ENCODE results near the gene SZRD1. TPM values are rescaled to one million over a fixed set of nuclear protein-coding genes. Genes with fewer than 3 reads are reported as not detected.
"Not testable (repeated sequence)": the region's sequence is repeated elsewhere in the genome, so short reads cannot be mapped to it uniquely, and the experiment has no call there.

Gene SZRD1
- total RNA-seq, 1 experiment from 2014 or later = 34.5 TPM

DNA sequence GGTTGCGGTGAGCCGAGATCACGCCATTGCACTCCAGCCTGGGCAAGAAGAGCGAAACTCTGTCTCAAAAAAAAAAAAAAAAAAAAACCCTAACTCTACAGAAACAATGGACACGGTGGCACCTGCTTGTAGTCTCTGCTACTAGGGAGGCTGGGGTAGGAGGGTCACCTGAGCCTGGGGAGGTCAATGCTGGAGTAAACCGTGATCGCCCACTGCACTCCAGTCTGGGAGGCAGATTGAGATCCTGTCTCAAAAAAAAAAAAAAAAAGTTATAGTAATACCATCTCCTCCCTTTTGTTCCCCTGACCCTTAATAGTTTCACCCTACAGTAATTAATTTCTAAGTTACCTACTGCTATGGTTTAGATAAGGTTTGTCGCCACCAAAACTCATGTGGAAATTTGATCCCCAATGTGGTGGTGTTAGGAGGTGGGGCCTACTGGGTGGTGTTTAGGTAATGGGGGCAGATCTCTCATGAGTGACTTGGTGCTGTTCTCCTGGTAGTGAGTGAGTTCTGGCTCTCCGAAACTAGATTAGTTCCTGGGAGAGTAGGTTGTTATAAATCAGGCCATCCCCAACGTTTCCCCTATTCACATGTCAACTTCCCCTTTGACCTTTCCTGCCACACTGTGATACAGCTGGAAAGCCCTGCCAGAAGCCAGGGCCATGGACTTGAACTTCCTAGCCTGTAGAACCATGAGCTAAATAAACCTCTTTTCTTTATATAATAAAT is 24.5 kb upstream of the SZRD1 start:
- H3K9me2 ChIP-seq (replicated peaks; ENCODE audit: insufficient read depth, low read length) = no peaks in the 10 kb centered on the region
- no peak overlapping the region for H2AFZ ChIP-seq (ENCODE audit: low read length)
- no peaks in the 10 kb centered on the region for H3K9me3 ChIP-seq (ENCODE audit: low read length)
- H3K4me1 ChIP-seq (ENCODE audit: low read length) = no peaks in the 10 kb centered on the region
- H4K20me1 ChIP-seq (ENCODE audit: insufficient read depth, low read depth, low read length) = no peaks in the 10 kb centered on the region
- 0 out of 2 replicates have a peak, but pooled peaks cover 8% of the 10 kb centered on the region for H3K36me3 ChIP-seq (ENCODE audit: insufficient read depth, low read length)
- H3K27ac ChIP-seq (ENCODE audit: low read length) = no peak overlapping the region
- H3K4me3 ChIP-seq (ENCODE audit: low read length) = no peak overlapping the region
- peaks cover 94% of the 10 kb centered on the region for H3K79me2 ChIP-seq (ENCODE audit: low read length)
- H3K9ac ChIP-seq (ENCODE audit: low read length) = no peak overlapping the region
- no peak overlapping the region for H3K4me2 ChIP-seq (ENCODE audit: low read depth, low read length, poor library complexity, severe bottlenecking)
- no peak for DNase-seq
- H3K27me3 ChIP-seq (ENCODE audit: low read length) = no peaks in the 10 kb centered on the region

DNA sequence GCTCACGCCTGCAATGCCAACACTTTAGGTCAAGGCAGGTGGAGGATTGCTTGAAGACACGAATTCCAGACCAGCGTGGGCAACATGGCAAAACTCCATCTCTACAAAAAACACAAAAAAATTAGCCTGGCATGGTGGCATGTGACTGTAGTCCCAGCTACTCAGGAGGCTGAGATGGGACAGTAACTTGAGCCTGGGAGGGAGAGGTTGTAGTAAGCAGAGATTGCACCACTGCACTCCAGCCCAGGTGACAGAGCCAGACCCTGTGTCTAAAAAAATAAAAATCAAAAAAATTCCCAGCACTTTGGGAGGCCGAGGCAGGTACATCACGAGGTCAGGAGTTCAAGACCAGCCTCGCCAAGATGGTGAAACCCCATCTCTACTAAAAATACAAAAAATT is 23.8 kb upstream of the SZRD1 start:
- H3K36me3 ChIP-seq (ENCODE audit: insufficient read depth, low read length); H3K4me2 ChIP-seq (ENCODE audit: low read depth, low read length, poor library complexity, severe bottlenecking); H3K9ac ChIP-seq (ENCODE audit: low read length); H3K27me3 ChIP-seq (ENCODE audit: low read length); H4K20me1 ChIP-seq (ENCODE audit: insufficient read depth, low read depth, low read length); DNase-seq; H3K4me1 ChIP-seq (ENCODE audit: low read length); H2AFZ ChIP-seq (ENCODE audit: low read length); H3K4me3 ChIP-seq (ENCODE audit: low read length); H3K9me2 ChIP-seq (replicated peaks; ENCODE audit: insufficient read depth, low read length); H3K27ac ChIP-seq (ENCODE audit: low read length); H3K9me3 ChIP-seq (ENCODE audit: low read length): not testable (repeated sequence)
- H3K79me2 ChIP-seq (ENCODE audit: low read length) = peaks cover 97% of the 10 kb centered on the region

DNA sequence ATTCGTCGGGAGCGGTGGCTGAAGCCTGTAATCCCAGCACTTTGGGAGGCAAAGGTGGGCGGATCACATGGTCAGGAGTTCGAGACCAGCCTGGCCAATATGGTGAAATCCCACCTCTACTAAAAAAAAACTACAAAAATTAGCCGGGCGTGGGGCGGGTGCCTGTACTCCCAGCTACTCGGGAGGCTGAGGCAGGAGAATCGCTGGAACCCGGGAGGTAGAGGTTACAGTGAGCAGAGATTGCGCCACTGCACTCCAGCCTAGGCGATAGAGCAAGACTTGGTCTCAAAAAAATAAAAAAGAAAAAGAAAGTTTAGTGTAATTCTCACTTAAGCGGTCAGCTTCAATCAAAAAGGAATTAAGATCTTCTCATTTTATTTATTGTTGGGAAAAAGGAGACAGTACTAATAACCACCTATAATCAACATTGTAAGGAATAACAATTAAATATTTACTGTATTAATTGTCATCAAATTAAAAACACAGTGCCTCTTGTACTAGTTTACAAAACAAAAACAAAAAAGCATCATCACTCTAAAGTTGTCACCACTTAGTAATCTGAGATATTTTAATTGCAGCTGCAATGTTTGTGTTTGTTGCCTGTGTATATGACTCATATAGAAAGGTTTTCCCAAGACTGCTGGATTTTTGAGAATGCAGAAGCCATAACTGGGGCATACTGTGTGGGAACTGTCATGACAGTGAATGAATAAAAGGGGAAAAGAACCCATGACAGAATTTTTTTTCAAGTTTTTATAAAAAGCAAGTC is 18.4 kb upstream of the SZRD1 start:
- peaks cover 84% of the 10 kb centered on the region for H3K79me2 ChIP-seq (ENCODE audit: low read length)
- no peak overlapping the region for H3K27ac ChIP-seq (ENCODE audit: low read length)

DNA sequence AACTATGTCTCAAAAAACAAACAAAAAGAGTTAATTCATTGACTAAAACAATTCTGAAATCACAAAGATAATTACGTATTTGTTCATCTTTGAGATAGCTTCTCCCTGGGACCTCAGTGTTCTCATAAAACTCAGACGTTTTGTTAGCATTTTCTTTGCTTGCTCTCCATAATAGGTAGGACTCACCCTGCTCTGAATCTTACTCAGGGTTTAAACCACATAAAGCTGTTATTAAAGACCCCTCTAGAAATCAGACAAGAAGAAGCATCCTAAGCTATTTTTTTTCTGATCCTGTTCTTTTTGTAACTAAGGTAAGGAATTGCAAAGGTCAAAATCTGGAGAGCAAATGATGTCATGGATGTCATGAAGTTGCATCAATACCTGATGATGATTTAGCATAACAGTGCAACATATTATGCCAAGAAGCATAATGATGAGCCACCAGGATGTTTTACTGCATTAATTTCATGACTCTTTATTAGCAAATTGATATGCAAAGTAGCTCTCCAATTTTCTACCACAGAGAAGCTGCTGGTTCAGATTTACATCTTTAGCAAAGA is 17.1 kb upstream of the SZRD1 start:
- Histone ChIP-seq H3K4me2 (ENCODE audit: low read depth, low read length, poor library complexity, severe bottlenecking) (peak overlapping the region; percentile 89), H3K9ac (ENCODE audit: low read length) (no peak overlapping the region), H3K9me2 (replicated peaks; ENCODE audit: insufficient read depth, low read length) (no peaks in the 10 kb centered on the region), H3K79me2 (ENCODE audit: low read length) (peaks cover 73% of the 10 kb centered on the region), H3K27me3 (ENCODE audit: low read length) (no peaks in the 10 kb centered on the region), H2AFZ (ENCODE audit: low read length) (no peak overlapping the region), H3K27ac (ENCODE audit: low read length) (no peak overlapping the region), H3K9me3 (ENCODE audit: low read length) (no peaks in the 10 kb centered on the region), H3K4me1 (ENCODE audit: low read length) (peaks cover 26% of the 10 kb centered on the region), H3K4me3 (ENCODE audit: low read length) (no peak overlapping the region), H3K36me3 (ENCODE audit: insufficient read depth, low read length) (no peaks in the 10 kb centered on the region), H4K20me1 (ENCODE audit: insufficient read depth, low read depth, low read length) (peaks cover 8% of the 10 kb centered on the region; the same call in 1 of the 2 replicates)
- DNase-seq = no peak

More for the DNA sequence above, 18.4 kb upstream of the SZRD1 start:
- peaks cover 8% of the 10 kb centered on the region; the same call in 1 of the 2 replicates for H4K20me1 ChIP-seq (ENCODE audit: insufficient read depth, low read depth, low read length)
- H3K4me3 ChIP-seq (ENCODE audit: low read length) = no peak overlapping the region
- no peak overlapping the region for H3K4me2 ChIP-seq (ENCODE audit: low read depth, low read length, poor library complexity, severe bottlenecking)
- DNase-seq = no peak
- no peaks in the 10 kb centered on the region for H3K27me3 ChIP-seq (ENCODE audit: low read length)
- no peak overlapping the region for H2AFZ ChIP-seq (ENCODE audit: low read length)
- no peak overlapping the region for H3K9ac ChIP-seq (ENCODE audit: low read length)
- no peaks in the 10 kb centered on the region for H3K36me3 ChIP-seq (ENCODE audit: insufficient read depth, low read length)
- no peaks in the 10 kb centered on the region for H3K9me2 ChIP-seq (replicated peaks; ENCODE audit: insufficient read depth, low read length)
- no peaks in the 10 kb centered on the region for H3K9me3 ChIP-seq (ENCODE audit: low read length)
- peaks cover 26% of the 10 kb centered on the region for H3K4me1 ChIP-seq (ENCODE audit: low read length)

GRCh38 chr1:16351456-16351993 is 15.5 kb upstream of the SZRD1 start:
- Histone ChIP-seq H3K9me2 (replicated peaks; ENCODE audit: insufficient read depth, low read length) (no peaks in the 10 kb centered on the region), H3K27ac (ENCODE audit: low read length) (peak overlapping the region; percentile 42), H3K79me2 (ENCODE audit: low read length) (peaks cover 57% of the 10 kb centered on the region), H3K4me1 (ENCODE audit: low read length) (peaks cover 26% of the 10 kb centered on the region), H3K4me2 (ENCODE audit: low read depth, low read length, poor library complexity, severe bottlenecking) (peak overlapping the region; percentile 89), H3K4me3 (ENCODE audit: low read length) (peak overlapping the region; percentile 95), H4K20me1 (ENCODE audit: insufficient read depth, low read depth, low read length) (peaks cover 8% of the 10 kb centered on the region; the same call in 1 of the 2 replicates), H3K27me3 (ENCODE audit: low read length) (no peaks in the 10 kb centered on the region), H3K9me3 (ENCODE audit: low read length) (no peaks in the 10 kb centered on the region), H3K36me3 (ENCODE audit: insufficient read depth, low read length) (no peaks in the 10 kb centered on the region), H2AFZ (ENCODE audit: low read length) (peak overlapping the region; percentile 54; the same call in 1 of the 2 replicates), H3K9ac (ENCODE audit: low read length) (peak overlapping the region; percentile 94)
- peak; percentile 42 for DNase-seq

GRCh38 chr1:16351994-16352841 is 14.8 kb upstream of the SZRD1 start, which contains the start of gene FBXO42:
Gene FBXO42, minus strand, starts transcription at chr1:16352480. Its CDS starts 37,062 bp downstream, at chr1:16315418.
- peak within 1 kb of the TSS; percentile 54 for H2AFZ ChIP-seq (ENCODE audit: low read length)
- no peaks in the 10 kb centered on the region for H3K36me3 ChIP-seq (ENCODE audit: insufficient read depth, low read length)
- H3K27ac ChIP-seq (ENCODE audit: low read length) = peak within 1 kb of the TSS; percentile 42
- peak within 1 kb of the TSS; percentile 95 for H3K4me3 ChIP-seq (ENCODE audit: low read length)
- peaks cover 50% of the 10 kb centered on the region for H3K79me2 ChIP-seq (ENCODE audit: low read length)
- H3K9me2 ChIP-seq (replicated peaks; ENCODE audit: insufficient read depth, low read length) = no peaks in the 10 kb centered on the region
- peaks cover 26% of the 10 kb centered on the region for H3K4me1 ChIP-seq (ENCODE audit: low read length)
- H4K20me1 ChIP-seq (ENCODE audit: insufficient read depth, low read depth, low read length) = peaks cover 8% of the 10 kb centered on the region; the same call in 1 of the 2 replicates
- DNase-seq = peak; percentile 97
- H3K9ac ChIP-seq (ENCODE audit: low read length) = peak within 1 kb of the TSS; percentile 94
- H3K9me3 ChIP-seq (ENCODE audit: low read length) = no peaks in the 10 kb centered on the region
- no peaks in the 10 kb centered on the region for H3K27me3 ChIP-seq (ENCODE audit: low read length)
- peak within 1 kb of the TSS; percentile 89 for H3K4me2 ChIP-seq (ENCODE audit: low read depth, low read length, poor library complexity, severe bottlenecking)

- peak overlapping the region; percentile 95 for H3K4me3 ChIP-seq (ENCODE audit: low read length)
Measured at GRCh38 chr1:16352842-16353535, 14.1 kb upstream of the SZRD1 start.

More at GRCh38 chr1:16352842-16353535, 14.1 kb upstream of the SZRD1 start:
- Histone ChIP-seq H2AFZ (ENCODE audit: low read length) (peak overlapping the region; percentile 38), H3K9me2 (replicated peaks; ENCODE audit: insufficient read depth, low read length) (no peaks in the 10 kb centered on the region), H3K9ac (ENCODE audit: low read length) (peak overlapping the region; percentile 94), H3K36me3 (ENCODE audit: insufficient read depth, low read length) (no peaks in the 10 kb centered on the region), H3K27ac (ENCODE audit: low read length) (peak overlapping the region; percentile 37; the same call in 1 of the 2 replicates), H3K4me1 (ENCODE audit: low read length) (peaks cover 26% of the 10 kb centered on the region), H3K27me3 (ENCODE audit: low read length) (no peaks in the 10 kb centered on the region), H3K79me2 (ENCODE audit: low read length) (peaks cover 42% of the 10 kb centered on the region), H3K4me2 (ENCODE audit: low read depth, low read length, poor library complexity, severe bottlenecking) (peak overlapping the region; percentile 89), H3K9me3 (ENCODE audit: low read length) (no peaks in the 10 kb centered on the region), H4K20me1 (ENCODE audit: insufficient read depth, low read depth, low read length) (peaks cover 8% of the 10 kb centered on the region; the same call in 1 of the 2 replicates)
- DNase-seq = no peak

All from Karpas-422 (cell line).